Esophagus squamous epithelium (tissue), 5 donors: Measurements from ENCODE around the gene SPDYE2. TPM values are rescaled to one million over a fixed set of nuclear protein-coding genes. Genes with fewer than 3 reads are reported as not detected.
"Not testable (repeated sequence)": the region's sequence is repeated elsewhere in the genome, so short reads cannot be mapped to it uniquely, and the experiment has no call there.

Experiments
- DNase-seq: peaks from one replicate; lab custom pipeline; 2025; lab: John Stamatoyannopoulos, UW
- H3K27ac ChIP-seq, 4 donors: fragments of 200-600 bp; sonication (generic); one replicate each; pipeline ENCODE4 v1.5.1; 2016 to 2019; ENCODE audit warnings: mild to moderate bottlenecking in 1 of 4
- H3K27me3 ChIP-seq, 4 donors: fragments of 200-600 bp; sonication (generic); 1 replicate in 3 of 4; 2 replicates in 1 of 4; pipeline versions ENCODE4 v1.5.1 to v1.6.0; 2017 to 2021; ENCODE audit warnings: antibody characterized with exemption in 1 of 4
- H3K36me3 ChIP-seq, 3 donors: fragments of 200-600 bp; sonication (generic); one replicate each; pipeline ENCODE4 v1.5.1; 2016 to 2019
- H3K4me1 ChIP-seq, 3 donors: fragments of 200-600 bp; sonication (generic); one replicate each; pipeline ENCODE4 v1.5.1; 2017 to 2019
- H3K4me3 ChIP-seq, 4 donors: fragments of 200-600 bp; sonication (generic); 1 replicate in 3 of 4; 2 replicates in 1 of 4; pipeline ENCODE4 v1.5.1; 2016 to 2019; ENCODE audit warnings: mild to moderate bottlenecking in 2 of 4, moderate library complexity in 1 of 4
- H3K9me3 ChIP-seq, 3 donors: fragments of 200-600 bp; sonication (generic); one replicate each; pipeline ENCODE4 v1.5.1; 2016 to 2019
- WGBS, 2 donors: methylation state at CpG; one replicate each; pipeline ENCODE4 v1.1.5; 2018; 5-methylcytosine and 5-hydroxymethylcytosine counted together
- intact Hi-C: fragments of 100-400 bp; cut with DNase I; formaldehyde crosslinking; loops from one replicate; pipeline ENCODE4 v1.15.0; 2022
- total RNA-seq, 4 donors: library from RNA; depleted of rRNA; stranded (reverse); fragments of >200 nt; gene quantifications; one replicate each; pipeline ENCODE4 v1.1.0, GENCODE V29; 2016
- donor health status: DM: yes; HTN: yes; CAD: no.

Gene SPDYE2
- not detected for total RNA-seq

GRCh38 chr7:102550808-102551422 is at the start of gene SPDYE2:
SPDYE2 (plus strand) TSS chr7:102551226; CDS start chr7:102553256, 2,030 bp downstream.
- DNase-seq, H3K27me3 ChIP-seq, H3K4me3 ChIP-seq, H3K27ac ChIP-seq, H3K4me1 ChIP-seq, H3K9me3 ChIP-seq, H3K36me3 ChIP-seq, intact Hi-C loops: not testable (repeated sequence)
- WGBS, 2 donors, result no CpG with 5 or more reads among the region's 6 CpGs

- H3K27me3 ChIP-seq, H3K27ac ChIP-seq, H3K4me1 ChIP-seq, DNase-seq, intact Hi-C loops, H3K4me3 ChIP-seq, H3K9me3 ChIP-seq, H3K36me3 ChIP-seq: not testable (repeated sequence)
- no CpG with 5 or more reads among the region's 12 CpGs for WGBS, 2 donors
Observed at GRCh38 chr7:102503141-102503540, 47.9 kb upstream of the SPDYE2 start.

GRCh38 chr7:102505298-102506185 is 45.5 kb upstream of the SPDYE2 start:
- DNase-seq, intact Hi-C loops, H3K4me1 ChIP-seq, H3K27me3 ChIP-seq, H3K9me3 ChIP-seq, H3K36me3 ChIP-seq, H3K4me3 ChIP-seq, H3K27ac ChIP-seq: not testable (repeated sequence)
- WGBS, 2 donors, result 30% methylated on average over 2 of the region's 24 CpGs; no CpG with 5 or more reads in 1 of the 2 donors

- H3K27ac ChIP-seq, H3K27me3 ChIP-seq, H3K4me3 ChIP-seq, H3K36me3 ChIP-seq, H3K9me3 ChIP-seq, H3K4me1 ChIP-seq, intact Hi-C loops, DNase-seq: not testable (repeated sequence)
- WGBS, 2 donors, result 100% methylated on average over 1 of the region's 8 CpGs; no CpG with 5 or more reads in 1 of the 2 donors
Observed at GRCh38 chr7:102507410-102508088, 43.5 kb upstream of the SPDYE2 start.

- H3K27me3 ChIP-seq, H3K9me3 ChIP-seq, H3K36me3 ChIP-seq, DNase-seq, H3K27ac ChIP-seq, H3K4me1 ChIP-seq, intact Hi-C loops, H3K4me3 ChIP-seq: not testable (repeated sequence)
- no CpG with 5 or more reads among the region's 8 CpGs for WGBS, 2 donors
Observed at GRCh38 chr7:102510575-102510974, 40.5 kb upstream of the SPDYE2 start.

- no CpG with 5 or more reads among the region's 30 CpGs for WGBS, 2 donors
- H3K9me3 ChIP-seq, H3K4me1 ChIP-seq, DNase-seq, H3K27me3 ChIP-seq, H3K27ac ChIP-seq, H3K36me3 ChIP-seq, H3K4me3 ChIP-seq, intact Hi-C loops: not testable (repeated sequence)
Observed at GRCh38 chr7:102511860-102512522, 39.0 kb upstream of the SPDYE2 start.

- DNase-seq, H3K36me3 ChIP-seq, H3K27me3 ChIP-seq, H3K9me3 ChIP-seq, H3K4me1 ChIP-seq, intact Hi-C loops: not testable (repeated sequence)
- 0 to 8% methylated on average over 2 of the region's 5 CpGs for WGBS, 2 donors
- peak overlapping the region in 3 of 4 donors; percentile 73 to 88 (median 79) for H3K27ac ChIP-seq
- peak overlapping the region in 3 of 4 donors; percentile 10 to 54 (median 22) for H3K4me3 ChIP-seq
Observed at GRCh38 chr7:102512642-102513221, 38.3 kb upstream of the SPDYE2 start.

- peak overlapping the region in 1 of 4 donors; percentile 44 for H3K27ac ChIP-seq
- intact Hi-C loops, H3K4me1 ChIP-seq, DNase-seq, H3K9me3 ChIP-seq, H3K27me3 ChIP-seq, H3K4me3 ChIP-seq, H3K36me3 ChIP-seq: not testable (repeated sequence)
- WGBS, 2 donors, result no CpG with 5 or more reads among the region's 15 CpGs
Observed at GRCh38 chr7:102514881-102515721, 35.9 kb upstream of the SPDYE2 start.

- H3K4me1 ChIP-seq, H3K9me3 ChIP-seq, DNase-seq, H3K27ac ChIP-seq, H3K27me3 ChIP-seq, H3K4me3 ChIP-seq, intact Hi-C loops, H3K36me3 ChIP-seq: not testable (repeated sequence)
- WGBS, 2 donors, result no CpG with 5 or more reads among the region's 3 CpGs
Observed at GRCh38 chr7:102515889-102516288, 35.1 kb upstream of the SPDYE2 start.

- DNase-seq, H3K36me3 ChIP-seq, H3K4me3 ChIP-seq, H3K27ac ChIP-seq, intact Hi-C loops, H3K9me3 ChIP-seq, H3K4me1 ChIP-seq, H3K27me3 ChIP-seq: not testable (repeated sequence)
- WGBS, 2 donors, result no CpG with 5 or more reads among the region's 10 CpGs
Observed at GRCh38 chr7:102516951-102517350, 34.1 kb upstream of the SPDYE2 start.

- H3K4me1 ChIP-seq, H3K9me3 ChIP-seq, DNase-seq, H3K27ac ChIP-seq, H3K36me3 ChIP-seq, H3K27me3 ChIP-seq, intact Hi-C loops: not testable (repeated sequence)
- H3K4me3 ChIP-seq, result peak within 1 kb of the TSS in 2 of 4 donors; percentile 35 to 57
- no CpG with 5 or more reads among the region's 61 CpGs for WGBS, 2 donors
Observed at GRCh38 chr7:102517550-102518147, 33.4 kb upstream of the SPDYE2 start, which contains the start of gene RASA4B. RASA4B (minus strand) TSS chr7:102517777; CDS start chr7:102517710, 67 bp downstream.
